Effector memory CD8-positive, alpha-beta T cell (primary cell): ENCODE results near the gene TMEM156.
"Not testable (repeated sequence)": the region's sequence is repeated elsewhere in the genome, so short reads cannot be mapped to it uniquely, and the experiment has no call there.

Experiments
- ATAC-seq: fragments of 150-1000 bp; cut with Tn5 transposase; replicated peaks from 2 replicates; pipeline ENCODE4 v1.10.0; 2021; ENCODE audit warnings: mild to moderate bottlenecking, moderate library complexity
- DNase-seq, 3 experiments: peaks; one replicate each; pipeline ENCODE4 v3.0.0; 2021
- H3K27ac Mint-ChIP-seq, 2 donors: one replicate each; pipeline ENCODE4 v1.8.0; 2022; ENCODE audit warnings: mild to moderate bottlenecking in 2 of 2, mixed read lengths in 2 of 2, moderate library complexity in 2 of 2
- H3K27me3 Mint-ChIP-seq, 2 donors: one replicate each; pipeline ENCODE4 v1.8.0; 2022; ENCODE audit warnings: mixed read lengths in 2 of 2
- H3K36me3 Mint-ChIP-seq: one replicate; pipeline ENCODE4 v1.8.0; 2022; ENCODE audit warnings: mild to moderate bottlenecking, moderate library complexity, mixed read lengths; ENCODE audit not compliant: insufficient read depth
- H3K4me1 Mint-ChIP-seq, 2 donors: one replicate each; pipeline ENCODE4 v1.8.0; 2022; ENCODE audit warnings: low read depth in 2 of 2, mixed read lengths in 2 of 2
- H3K4me3 Mint-ChIP-seq, 2 donors: one replicate each; pipeline ENCODE4 v1.8.0; 2022; ENCODE audit warnings: mild to moderate bottlenecking in 2 of 2, mixed read lengths in 2 of 2, moderate library complexity in 2 of 2
- H3K9me3 Mint-ChIP-seq, 2 donors: one replicate each; pipeline ENCODE4 v1.8.0; 2022; ENCODE audit warnings: mixed read lengths in 2 of 2

Gene TMEM156

DNA sequence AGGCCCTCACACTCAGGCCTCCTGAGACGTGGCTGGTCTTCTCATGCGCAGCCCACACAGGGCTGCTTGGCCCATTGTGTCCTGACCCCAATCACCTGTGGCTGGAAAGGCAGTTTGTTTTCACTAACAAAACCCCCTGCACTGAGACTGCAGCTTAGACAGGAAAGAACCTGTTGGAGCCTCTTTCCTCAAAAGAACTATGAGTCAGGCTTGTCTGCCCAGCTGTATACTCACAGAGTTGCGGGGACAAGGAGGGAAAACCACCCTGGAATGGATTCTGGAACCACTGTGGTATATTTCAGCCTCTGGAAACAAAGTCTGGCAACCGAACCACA is 5.2 kb upstream of the TMEM156 start:
- Mint-ChIP-seq H3K27me3 (no peaks in the 10 kb centered on the region), H3K36me3 (peaks cover 8% of the 10 kb centered on the region), H3K4me3 (no peak overlapping the region), H3K27ac (peak overlapping the region in 1 of 2 donors; percentile 30), H3K4me1 (peaks cover 6 to 9% of the 10 kb centered on the region in 2 donors), H3K9me3 (no peaks in the 10 kb centered on the region)
- ATAC-seq = no peak
- DNase-seq = no peak

DNA sequence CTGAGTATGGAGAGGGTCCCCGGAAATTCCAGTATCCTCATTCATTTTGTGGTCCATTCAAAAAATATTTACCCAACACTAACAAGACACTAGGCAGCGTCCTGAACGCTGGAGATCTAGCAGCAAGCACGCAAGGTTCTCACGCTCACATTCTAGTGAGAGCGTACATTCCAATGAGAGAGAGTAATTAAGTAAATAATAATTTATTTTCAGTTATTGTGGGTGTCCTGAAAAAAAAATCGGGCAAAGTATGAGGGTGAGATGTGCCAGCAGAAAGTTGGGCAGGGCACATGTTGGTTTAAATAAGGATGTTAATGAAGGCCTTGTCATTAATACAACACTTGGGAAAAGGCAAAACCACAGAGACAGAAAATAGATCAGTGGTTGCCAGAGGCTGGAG is 4.0 kb upstream of the TMEM156 start:
- Mint-ChIP-seq H3K36me3 (peaks cover 13% of the 10 kb centered on the region), H3K27me3 (no peaks in the 10 kb centered on the region), H3K4me3 (no peak overlapping the region), H3K4me1 (peaks cover 7 to 14% of the 10 kb centered on the region in 2 donors), H3K9me3 (no peaks in the 10 kb centered on the region), H3K27ac (peak overlapping the region in 1 of 2 donors; percentile 30)
- DNase-seq (no peak), ATAC-seq (no peak)

DNA sequence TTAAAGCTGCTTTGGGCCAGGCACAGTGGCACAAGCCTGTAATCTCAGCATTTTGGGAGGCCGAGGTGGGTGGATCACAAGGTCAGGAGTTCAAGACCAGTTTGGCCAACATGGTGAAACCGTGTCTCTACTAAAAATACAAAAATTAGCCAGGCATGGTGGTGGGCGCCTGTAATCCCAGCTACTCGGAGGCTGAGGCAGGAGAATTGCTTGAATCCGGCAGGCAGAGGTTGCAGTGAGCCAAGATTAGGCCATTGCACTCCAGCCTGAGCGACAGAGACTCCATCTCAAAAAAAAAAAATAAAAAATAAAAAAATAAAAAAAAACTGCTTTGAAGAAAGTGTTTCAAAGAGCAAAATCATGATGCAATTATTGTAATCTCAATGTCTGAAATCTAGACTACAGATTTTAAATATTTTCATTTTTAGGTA is 604 bp downstream of the TMEM156 start:
- Mint-ChIP-seq H3K27ac (peak overlapping the region; percentile 87 to 88), H3K4me1 (peaks cover 17 to 38% of the 10 kb centered on the region in 2 donors), H3K4me3 (peak overlapping the region; percentile 82 to 87), H3K36me3 (peaks cover 13% of the 10 kb centered on the region)
- DNase-seq = peak in 1 of 3 experiments; percentile 8
- H3K27me3 Mint-ChIP-seq, H3K9me3 Mint-ChIP-seq: not testable (repeated sequence)
- ATAC-seq = peak; percentile 22

GRCh38 chr4:39030725-39031124 is 1.5 kb downstream of the TMEM156 start:
- peak overlapping the region; percentile 87 to 88 for H3K27ac Mint-ChIP-seq
- no peaks in the 10 kb centered on the region for H3K9me3 Mint-ChIP-seq
- ATAC-seq = no peak
- DNase-seq = no peak
- H3K36me3 Mint-ChIP-seq = peaks cover 13% of the 10 kb centered on the region
- peak overlapping the region; percentile 82 to 87 for H3K4me3 Mint-ChIP-seq
- H3K4me1 Mint-ChIP-seq = peaks cover 17 to 38% of the 10 kb centered on the region in 2 donors
- H3K27me3 Mint-ChIP-seq = no peaks in the 10 kb centered on the region

GRCh38 chr4:39029752-39030694 is 2.2 kb downstream of the TMEM156 start:
- DNase-seq (peak in 1 of 3 experiments; percentile 9), ATAC-seq (peak; percentile 30)
- peak overlapping the region; percentile 82 to 87 for H3K4me3 Mint-ChIP-seq

GRCh38 chr4:39026096-39026495 is 6.1 kb downstream of the TMEM156 start:
- no peaks in the 10 kb centered on the region for H3K9me3 Mint-ChIP-seq
- DNase-seq = no peak
- peaks cover 10 to 31% of the 10 kb centered on the region in 2 donors for H3K4me1 Mint-ChIP-seq
- H3K27ac Mint-ChIP-seq = no peak overlapping the region
- no peak overlapping the region for H3K4me3 Mint-ChIP-seq
- H3K36me3 Mint-ChIP-seq = peaks cover 16% of the 10 kb centered on the region
- no peak for ATAC-seq
- H3K27me3 Mint-ChIP-seq = no peaks in the 10 kb centered on the region

More at GRCh38 chr4:39029752-39030694, 2.2 kb downstream of the TMEM156 start:
- Mint-ChIP-seq H3K4me1 (peaks cover 17 to 38% of the 10 kb centered on the region in 2 donors), H3K9me3 (no peaks in the 10 kb centered on the region), H3K27ac (peak overlapping the region; percentile 87 to 88), H3K27me3 (no peaks in the 10 kb centered on the region), H3K36me3 (peaks cover 18% of the 10 kb centered on the region)

DNA sequence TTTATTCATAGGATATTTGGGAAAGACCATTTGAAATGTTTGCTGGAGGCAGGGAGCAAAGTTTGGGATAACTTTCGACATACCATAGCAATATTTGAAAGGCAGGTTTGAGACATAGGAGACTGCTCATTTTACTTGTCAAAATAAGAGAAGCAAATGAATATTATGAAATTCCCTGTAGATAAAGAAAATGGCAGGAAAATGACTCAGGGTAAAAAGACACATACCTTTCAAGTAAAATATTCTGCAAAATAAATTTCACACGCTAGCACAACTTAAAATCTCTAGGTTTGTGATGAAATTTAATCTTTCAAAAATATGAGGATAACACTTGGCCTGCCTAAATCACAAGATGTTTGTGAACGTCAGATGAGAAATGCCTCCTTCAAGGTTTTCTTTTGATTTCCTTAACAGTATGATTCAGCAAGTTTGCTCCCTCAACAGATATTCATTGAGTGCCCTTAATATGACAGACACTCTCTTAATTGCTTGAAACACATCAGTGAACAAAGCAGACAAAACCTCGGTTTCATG is 6.6 kb downstream of the TMEM156 start:
- DNase-seq = no peak
- no peaks in the 10 kb centered on the region for H3K9me3 Mint-ChIP-seq
- peaks cover 10 to 31% of the 10 kb centered on the region in 2 donors for H3K4me1 Mint-ChIP-seq
- peak overlapping the region in 1 of 2 donors; percentile 23 for H3K27ac Mint-ChIP-seq
- H3K4me3 Mint-ChIP-seq = no peak overlapping the region
- H3K27me3 Mint-ChIP-seq = no peaks in the 10 kb centered on the region
- ATAC-seq = no peak
- peaks cover 16% of the 10 kb centered on the region for H3K36me3 Mint-ChIP-seq

DNA sequence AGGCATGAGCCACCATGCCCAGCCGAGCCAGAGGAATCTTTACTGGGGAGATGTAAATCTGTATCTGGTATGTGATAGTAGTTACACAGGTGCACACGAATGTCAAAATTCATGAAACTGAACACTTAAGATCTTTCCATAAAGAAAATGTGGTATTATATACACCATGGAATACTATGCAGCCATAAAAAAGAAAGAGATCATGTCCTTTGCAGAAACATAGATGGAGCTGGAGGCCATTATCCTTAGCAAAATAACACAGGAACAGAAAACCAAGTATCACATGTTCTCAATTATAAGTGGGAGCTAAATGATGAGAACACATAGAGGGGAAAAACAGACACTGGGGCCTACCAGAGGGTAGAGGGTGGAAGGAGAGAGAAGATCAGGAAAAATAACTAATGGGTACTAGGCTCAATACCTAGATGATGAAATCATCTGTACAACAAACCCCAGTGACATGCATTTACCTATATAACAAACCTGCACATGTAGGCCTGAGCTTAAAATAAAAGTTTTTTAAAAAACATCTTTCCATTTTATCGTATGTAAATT is 7.8 kb downstream of the TMEM156 start:
- no peak overlapping the region for H3K27ac Mint-ChIP-seq
- no peak overlapping the region for H3K4me3 Mint-ChIP-seq
- ATAC-seq (no peak), DNase-seq (no peak)
- H3K9me3 Mint-ChIP-seq = no peaks in the 10 kb centered on the region
- H3K36me3 Mint-ChIP-seq = peaks cover 16% of the 10 kb centered on the region
- no peaks in the 10 kb centered on the region for H3K27me3 Mint-ChIP-seq
- H3K4me1 Mint-ChIP-seq = peaks cover 5 to 23% of the 10 kb centered on the region in 2 donors

GRCh38 chr4:39023059-39023458 is 9.2 kb downstream of the TMEM156 start:
- H3K36me3 Mint-ChIP-seq = peaks cover 13% of the 10 kb centered on the region
- no peak for ATAC-seq

DNA sequence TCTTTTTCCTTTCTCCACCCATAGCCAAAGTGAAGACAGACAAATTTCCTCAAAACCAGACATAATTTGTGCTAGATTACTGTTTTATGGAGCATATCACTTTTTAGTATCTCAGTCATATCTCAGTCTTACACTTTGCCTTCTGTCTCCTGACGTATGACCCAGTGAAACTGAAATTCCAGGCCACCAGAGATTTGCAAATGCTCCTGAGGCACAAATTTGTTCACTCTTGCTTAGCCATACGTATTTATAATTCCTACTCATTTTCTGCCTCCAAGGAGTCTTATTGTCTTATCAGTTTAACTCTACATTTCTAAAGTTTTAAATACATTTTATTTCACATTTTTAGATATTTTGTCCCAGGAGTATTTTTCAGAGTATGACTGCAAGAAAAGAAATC is 10.0 kb downstream of the TMEM156 start:
- no peaks in the 10 kb centered on the region for H3K9me3 Mint-ChIP-seq
- H3K27me3 Mint-ChIP-seq = no peaks in the 10 kb centered on the region
- no peak for DNase-seq
- no peak overlapping the region for H3K4me3 Mint-ChIP-seq
- H3K4me1 Mint-ChIP-seq = peaks cover 0 to 9% of the 10 kb centered on the region in 2 donors
- ATAC-seq = no peak
- no peak overlapping the region for H3K27ac Mint-ChIP-seq
- H3K36me3 Mint-ChIP-seq = peaks cover 13% of the 10 kb centered on the region

More at GRCh38 chr4:39023059-39023458, 9.2 kb downstream of the TMEM156 start:
- Mint-ChIP-seq H3K4me1 (peaks cover 0 to 11% of the 10 kb centered on the region in 2 donors), H3K27me3 (no peaks in the 10 kb centered on the region), H3K4me3 (no peak overlapping the region), H3K27ac (no peak overlapping the region), H3K9me3 (no peaks in the 10 kb centered on the region)
- DNase-seq = no peak

DNA sequence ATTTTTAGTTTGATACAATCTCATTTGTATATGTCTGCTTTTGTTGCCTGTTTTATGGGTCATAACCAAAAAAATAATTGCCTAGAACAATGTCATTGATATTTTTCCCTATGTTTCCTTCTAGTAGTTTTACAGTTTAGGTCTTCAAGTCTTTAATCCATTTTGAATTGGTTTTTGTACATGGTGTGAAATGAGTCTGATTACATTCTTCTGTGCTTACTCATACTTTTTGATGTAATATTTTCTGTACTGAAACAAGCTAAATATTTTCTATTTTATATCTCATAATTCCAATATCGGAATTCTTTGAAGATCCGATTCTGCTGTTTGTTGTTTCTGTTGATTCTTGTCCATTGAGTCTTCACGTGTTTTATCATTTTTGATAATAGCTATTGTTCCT is 10.6 kb downstream of the TMEM156 start:
- no peaks in the 10 kb centered on the region for H3K9me3 Mint-ChIP-seq
- no peaks in the 10 kb centered on the region for H3K27me3 Mint-ChIP-seq
- peaks cover 13% of the 10 kb centered on the region for H3K36me3 Mint-ChIP-seq
- DNase-seq = no peak
- no peak for ATAC-seq
- peaks cover 1 to 7% of the 10 kb centered on the region in 2 donors for H3K4me1 Mint-ChIP-seq
- no peak overlapping the region for H3K4me3 Mint-ChIP-seq
- H3K27ac Mint-ChIP-seq = no peak overlapping the region

GRCh38 chr4:39020130-39020529 is 12.1 kb downstream of the TMEM156 start:
- ATAC-seq (no peak), DNase-seq (no peak)
- H3K4me3 Mint-ChIP-seq = no peak overlapping the region
- peaks cover 1 to 7% of the 10 kb centered on the region in 2 donors for H3K4me1 Mint-ChIP-seq
- no peaks in the 10 kb centered on the region for H3K27me3 Mint-ChIP-seq
- H3K9me3 Mint-ChIP-seq = peaks cover 4 to 6% of the 10 kb centered on the region in 2 donors
- H3K36me3 Mint-ChIP-seq = peaks cover 9% of the 10 kb centered on the region
- H3K27ac Mint-ChIP-seq = no peak overlapping the region

GRCh38 chr4:39014028-39014427 is 18.2 kb downstream of the TMEM156 start:
- H3K27ac Mint-ChIP-seq = no peak overlapping the region
- peaks cover 3% of the 10 kb centered on the region for H3K36me3 Mint-ChIP-seq
- DNase-seq = no peak
- ATAC-seq = no peak
- H3K4me1 Mint-ChIP-seq = peaks cover 10 to 22% of the 10 kb centered on the region in 2 donors
- peaks cover 6% of the 10 kb centered on the region in 2 donors for H3K9me3 Mint-ChIP-seq
- H3K4me3 Mint-ChIP-seq = no peak overlapping the region
- no peaks in the 10 kb centered on the region for H3K27me3 Mint-ChIP-seq
